ENCODE measurements around the gene SORBS1.

Gene SORBS1

GRCh38 chr10:95423164-95424005 lies 137.8 kb downstream of the SORBS1 start:
- no peak overlapping the region for H3K27ac ChIP-seq
- no peak for TF ChIP-seq CTCF (conservative IDR thresholded peaks at IDR 0.05)

- TF ChIP-seq CTCF (conservative IDR thresholded peaks at IDR 0.05) = no peak
- no peak overlapping the region for H3K27ac ChIP-seq
Measured at GRCh38 chr10:95422233-95422632, 138.9 kb downstream of the SORBS1 start.

- H3K27ac ChIP-seq = no peak overlapping the region
- no peak for TF ChIP-seq CTCF (conservative IDR thresholded peaks at IDR 0.05)
Measured at GRCh38 chr10:95421782-95422181, 139.4 kb downstream of the SORBS1 start.

GRCh38 chr10:95419399-95419798 lies 141.8 kb downstream of the SORBS1 start:
- no peak overlapping the region for H3K27ac ChIP-seq
- no peak for TF ChIP-seq CTCF (conservative IDR thresholded peaks at IDR 0.05)

GRCh38 chr10:95416973-95417372 lies 144.2 kb downstream of the SORBS1 start:
- TF ChIP-seq CTCF (conservative IDR thresholded peaks at IDR 0.05) = no peak
- no peak overlapping the region for H3K27ac ChIP-seq

- no peak for TF ChIP-seq CTCF (conservative IDR thresholded peaks at IDR 0.05)
Measured at GRCh38 chr10:95416270-95416669, 144.9 kb downstream of the SORBS1 start.

GRCh38 chr10:95415621-95416031 lies 145.5 kb downstream of the SORBS1 start:
- TF ChIP-seq CTCF (conservative IDR thresholded peaks at IDR 0.05) = no peak
- H3K27ac ChIP-seq = no peak overlapping the region

More at GRCh38 chr10:95416270-95416669, 144.9 kb downstream of the SORBS1 start:
- no peak overlapping the region for H3K27ac ChIP-seq
